SK-N-SH treated with all-trans-retinoic acid at 6 μM for 48 hours (cell line): ENCODE results near the gene RNF126.

Experiments used
- ATAC-seq: fragments of 200-7000 bp; cut with Tn5 transposase; 3 replicates; pipeline ENCODE4 v1.9.1; 2020; ENCODE audit warnings: mild to moderate bottlenecking, moderate library complexity
- ARNTL ChIP-seq: fragments of 450-650 bp; formaldehyde crosslinking; IDR thresholded peaks from 2 replicates; pipeline ENCODE4 v1.5.0; 2020; ENCODE audit warnings: low read depth, mild to moderate bottlenecking, moderate library complexity, borderline replicate concordance
- BACH2 ChIP-seq: fragments of 250-450 bp; sonication (Bioruptor Pico); IDR thresholded peaks from 2 replicates; pipeline ENCODE4 v1.9.0; 2021; ENCODE audit warnings: mild to moderate bottlenecking, borderline replicate concordance
- CSDC2 ChIP-seq: fragments of 250-450 bp; sonication (Bioruptor Pico); IDR thresholded peaks from 2 replicates; pipeline ENCODE4 v1.5.0; 2020; ENCODE audit warnings: mild to moderate bottlenecking, moderate library complexity
- ESRRG ChIP-seq: fragments of 250-450 bp; sonication (Bioruptor Pico); IDR thresholded peaks from 2 replicates; pipeline ENCODE4 v1.6.1; 2021; ENCODE audit warnings: mild to moderate bottlenecking
- OSR1 ChIP-seq: fragments of 250-450 bp; sonication (Bioruptor Pico); IDR thresholded peaks from 2 replicates; pipeline ENCODE4 v1.8.0; 2022; ENCODE audit warnings: moderate library complexity, mild to moderate bottlenecking, inconsistent platforms
- PATZ1 ChIP-seq: fragments of 250-450 bp; sonication (Bioruptor Pico); IDR thresholded peaks from 2 replicates; pipeline ENCODE4 v1.8.0; 2020; ENCODE audit warnings: mild to moderate bottlenecking, moderate library complexity, borderline replicate concordance
- POU6F1 ChIP-seq: fragments of 250-450 bp; sonication (Bioruptor Pico); IDR thresholded peaks from 2 replicates; pipeline ENCODE4 v1.8.0; 2021; ENCODE audit warnings: low read depth, mild to moderate bottlenecking, moderate library complexity, borderline replicate concordance
- PPARA ChIP-seq: fragments of 250-450 bp; sonication (Bioruptor Pico); IDR thresholded peaks from 2 replicates; pipeline ENCODE4 v1.5.0; 2020; ENCODE audit warnings: mild to moderate bottlenecking, borderline replicate concordance
- RARB ChIP-seq: fragments of 250-450 bp; sonication (Bioruptor Pico); IDR thresholded peaks from 2 replicates; pipeline ENCODE4 v1.8.0; 2021; ENCODE audit warnings: mild to moderate bottlenecking, moderate library complexity
- SNAI2 ChIP-seq: fragments of 250-450 bp; sonication (Bioruptor Pico); IDR thresholded peaks from 2 replicates; pipeline ENCODE4 v1.5.0; 2020; ENCODE audit warnings: mild to moderate bottlenecking, moderate library complexity
- TCF4 ChIP-seq: fragments of 250-450 bp; sonication (Bioruptor Pico); IDR thresholded peaks from 2 replicates; pipeline ENCODE4 v1.8.0; 2021; ENCODE audit warnings: mild to moderate bottlenecking, moderate library complexity, borderline replicate concordance
- TOX ChIP-seq: fragments of 250-450 bp; sonication (Bioruptor Pico); IDR thresholded peaks from 2 replicates; pipeline ENCODE4 v1.8.0; 2021; ENCODE audit warnings: mild to moderate bottlenecking, moderate library complexity, borderline replicate concordance
- TSHZ2 ChIP-seq: fragments of 250-450 bp; sonication (Bioruptor Pico); IDR thresholded peaks from 2 replicates; pipeline ENCODE4 v1.5.0; 2020; ENCODE audit warnings: mild to moderate bottlenecking, moderate library complexity
- ZC3H10 ChIP-seq: fragments of 250-450 bp; sonication (Bioruptor Pico); IDR thresholded peaks from 2 replicates; pipeline ENCODE4 v1.5.1; 2021; ENCODE audit warnings: mild to moderate bottlenecking, moderate library complexity
- ZFP3 ChIP-seq: fragments of 250-450 bp; sonication (Bioruptor Pico); IDR thresholded peaks from 2 replicates; pipeline ENCODE4 v1.5.0; 2020; ENCODE audit warnings: mild to moderate bottlenecking, moderate library complexity
- ZFP30 ChIP-seq: fragments of 450-650 bp; formaldehyde crosslinking; IDR thresholded peaks from 2 replicates; pipeline ENCODE4 v1.5.0; 2022; ENCODE audit warnings: mild to moderate bottlenecking, moderate library complexity
- ZNF565 ChIP-seq: fragments of 450-650 bp; formaldehyde crosslinking; conservative IDR thresholded peaks from 2 replicates; pipeline ENCODE4 v1.5.0; 2020; ENCODE audit warnings: low read depth, mild to moderate bottlenecking, moderate library complexity
- ZNF70 ChIP-seq: fragments of 450-650 bp; formaldehyde crosslinking; IDR thresholded peaks from 2 replicates; pipeline ENCODE4 v1.5.0; 2020; ENCODE audit warnings: mild to moderate bottlenecking, moderate library complexity

RNF126 gene

GRCh38 chr19:612941-613340 lies 50.1 kb downstream of the RNF126 start:
- TF ChIP-seq ZNF70 (no peak), ZFP30 (CRISPR knock-in tag) (no peak), POU6F1 (no peak), CSDC2 (CRISPR knock-in tag) (no peak), TCF4 (no peak), ZC3H10 (CRISPR knock-in tag) (no peak), ZFP3 (CRISPR knock-in tag) (no peak), ESRRG (CRISPR knock-in tag) (no peak), PPARA (CRISPR knock-in tag) (no peak), BACH2 (CRISPR knock-in tag) (no peak), TSHZ2 (CRISPR knock-in tag) (no peak), ZNF565 (CRISPR knock-in tag) (no peak), TOX (CRISPR knock-in tag) (no peak), SNAI2 (CRISPR knock-in tag) (no peak)
- ATAC-seq, result no peak

- peak; percentile 68 for ATAC-seq
Observed at GRCh38 chr19:611481-611868, 51.5 kb downstream of the RNF126 start.

GRCh38 chr19:610801-611480 lies 52.1 kb downstream of the RNF126 start:
- peak; percentile 61 for ATAC-seq
- TF ChIP-seq SNAI2 (CRISPR knock-in tag) (no peak), PATZ1 (peak; percentile 32; the same call in 1 of the 2 replicates), ZFP3 (CRISPR knock-in tag) (no peak), TCF4 (peak; percentile 21; the same call in 1 of the 2 replicates), RARB (CRISPR knock-in tag) (no peak), ZNF70 (no peak), ZFP30 (CRISPR knock-in tag) (no peak), ARNTL (no peak), TSHZ2 (CRISPR knock-in tag) (no peak), BACH2 (CRISPR knock-in tag) (no peak), OSR1 (CRISPR knock-in tag) (no peak), POU6F1 (no peak)

More at GRCh38 chr19:611481-611868, 51.5 kb downstream of the RNF126 start:
- TF ChIP-seq PATZ1, result peak; percentile 92; the same call in 1 of the 2 replicates
- no peak for TF ChIP-seq ZNF565 (CRISPR knock-in tag)
